ENCODE results near the gene FAM240A.

FAM240A gene

DNA sequence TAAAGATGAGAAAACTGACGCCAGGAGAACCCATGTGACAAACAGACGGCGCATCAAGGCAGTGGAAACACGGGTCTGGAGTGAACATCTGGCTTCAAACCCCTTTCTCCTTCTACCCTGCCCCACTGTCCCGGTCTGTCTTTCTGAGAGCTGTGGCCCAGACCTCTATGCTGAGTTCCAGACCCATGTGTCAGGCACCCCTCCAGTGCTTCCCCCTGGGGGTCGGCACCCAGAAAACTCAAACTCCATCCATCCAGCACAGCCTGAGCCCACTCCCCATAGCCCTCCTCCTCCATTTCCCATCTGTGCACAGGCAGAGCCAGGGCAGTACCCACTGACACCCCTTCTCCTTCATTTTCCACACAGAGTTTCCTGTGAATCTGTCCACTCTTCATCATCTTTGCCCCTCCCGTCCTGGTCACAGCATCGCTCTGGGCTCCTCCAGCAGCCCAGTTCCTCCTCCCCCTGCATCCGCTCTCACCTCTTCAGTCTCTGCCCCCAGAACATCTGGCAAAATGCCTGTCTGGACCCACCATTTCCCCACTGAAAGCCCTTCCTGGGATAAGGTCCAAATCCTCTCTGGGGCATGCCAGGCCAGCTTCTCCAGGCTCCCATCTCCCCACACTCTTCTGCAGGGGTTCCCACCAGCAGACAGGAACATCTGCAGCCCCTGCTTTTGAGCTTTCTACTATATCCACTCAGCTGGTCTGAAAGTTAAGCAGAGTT is 2.9 kb downstream of the FAM240A start:
- H3K4me3 ChIP-seq (ENCODE audit: control insufficient read depth, low read depth, low read length) = no peak overlapping the region
- TF ChIP-seq CTCF (IDR thresholded peaks at IDR 0.05; ENCODE audit: control insufficient read depth, insufficient read depth, low read depth, low read length, missing control alignments) = no peak
- DNase-seq (ENCODE audit: low read depth) = no peak

DNA sequence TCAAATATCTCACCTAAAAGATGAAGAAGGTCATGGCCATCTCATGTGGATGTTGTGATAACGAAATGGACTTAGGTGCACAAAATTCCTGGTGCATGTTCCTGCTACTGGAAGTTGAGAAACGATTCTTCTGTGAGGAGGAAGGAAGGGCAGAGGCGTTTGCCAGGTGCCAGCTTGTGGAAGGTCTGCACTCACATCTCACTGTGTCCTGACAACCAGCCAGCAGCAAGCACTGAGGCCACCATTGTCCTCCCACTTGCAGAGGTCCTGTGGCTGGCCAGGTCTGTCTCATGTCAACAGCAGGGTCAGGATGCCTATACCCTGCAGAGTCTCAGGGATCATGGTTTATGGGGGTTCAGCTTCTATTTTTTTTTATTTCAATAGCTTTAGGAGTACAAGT is 3.7 kb downstream of the FAM240A start:
- no peak for DNase-seq (ENCODE audit: low read depth)
- no peak overlapping the region for H3K4me3 ChIP-seq (ENCODE audit: control insufficient read depth, low read depth, low read length)
- no peak for TF ChIP-seq CTCF (IDR thresholded peaks at IDR 0.05; ENCODE audit: control insufficient read depth, insufficient read depth, low read depth, low read length, missing control alignments)

DNA sequence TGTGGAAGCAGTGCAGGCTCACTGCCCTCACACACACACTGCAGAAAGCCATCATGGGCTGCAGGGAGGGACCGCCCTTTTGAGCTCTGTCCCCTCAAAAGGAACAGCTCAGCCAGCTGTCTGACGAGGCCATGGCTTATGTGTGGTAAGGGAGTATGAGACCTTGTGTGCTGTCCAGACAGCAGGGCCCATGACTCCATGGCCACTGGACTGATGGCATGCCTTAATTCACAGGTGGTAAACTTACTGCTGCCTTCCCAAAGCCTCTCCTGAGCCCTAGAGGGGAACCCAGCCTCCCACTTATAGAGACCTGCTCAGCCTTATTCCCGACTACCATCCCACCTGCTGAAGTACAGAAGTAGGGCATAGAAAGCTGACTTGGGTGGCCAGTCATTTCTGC is 5.6 kb downstream of the FAM240A start:
- no peak overlapping the region for H3K4me3 ChIP-seq (ENCODE audit: control insufficient read depth, low read depth, low read length)
- DNase-seq (ENCODE audit: low read depth) = no peak
- no peak for TF ChIP-seq CTCF (IDR thresholded peaks at IDR 0.05; ENCODE audit: control insufficient read depth, insufficient read depth, low read depth, low read length, missing control alignments)

- H3K4me3 ChIP-seq (ENCODE audit: control insufficient read depth, low read depth, low read length) = no peak overlapping the region
- DNase-seq (ENCODE audit: low read depth) = no peak
- TF ChIP-seq CTCF (IDR thresholded peaks at IDR 0.05; ENCODE audit: control insufficient read depth, insufficient read depth, low read depth, low read length, missing control alignments) = no peak
Observed at GRCh38 chr3:46619845-46620778, 7.8 kb downstream of the FAM240A start.

GRCh38 chr3:46624533-46624932 is 12.2 kb downstream of the FAM240A start:
- TF ChIP-seq CTCF (IDR thresholded peaks at IDR 0.05; ENCODE audit: control insufficient read depth, insufficient read depth, low read depth, low read length, missing control alignments) = no peak
- DNase-seq (ENCODE audit: low read depth) = no peak
- H3K4me3 ChIP-seq (ENCODE audit: control insufficient read depth, low read depth, low read length) = no peak overlapping the region

DNA sequence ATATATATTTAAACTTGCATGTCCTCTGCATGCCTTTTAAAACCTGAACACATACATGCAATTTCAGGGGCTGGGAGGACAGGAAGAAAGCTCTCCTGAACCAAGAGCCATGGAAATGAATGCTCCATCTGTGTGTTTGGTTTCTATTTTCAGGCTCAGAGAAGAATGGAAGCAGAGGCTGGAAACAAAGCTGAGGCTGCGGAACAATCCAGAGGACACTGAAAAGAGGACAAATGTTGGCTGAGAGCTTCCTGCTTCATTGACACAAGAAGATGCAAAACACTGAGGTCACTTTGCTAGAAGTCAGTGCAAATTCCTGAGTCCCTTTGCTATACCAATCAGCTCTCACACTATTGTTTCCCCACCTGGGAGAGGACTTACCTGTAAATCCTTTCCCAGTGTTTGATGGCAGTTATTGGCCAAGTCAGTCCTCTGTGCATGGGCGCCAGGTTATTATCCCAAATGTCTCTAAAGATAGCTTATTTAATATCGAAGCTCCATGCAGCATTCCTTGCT is 12.7 kb downstream of the FAM240A start:
- DNase-seq (ENCODE audit: low read depth) = no peak
- no peak for TF ChIP-seq CTCF (IDR thresholded peaks at IDR 0.05; ENCODE audit: control insufficient read depth, insufficient read depth, low read depth, low read length, missing control alignments)
- H3K4me3 ChIP-seq (ENCODE audit: control insufficient read depth, low read depth, low read length) = no peak overlapping the region
